OCI-LY1 (cell line): Measurements from ENCODE around the gene ERN1.
A peak's percentile ranks its signal among the peaks of the same experiment; 100 is the strongest.

ENCODE experiments used
- H2AFZ ChIP-seq: fragments of 200-600 bp; sonication (generic), shearing (Covaris generic); 2 replicates; pipeline ENCODE4 v1.6.0; 2014; ENCODE audit warnings: antibody characterized with exemption, mild to moderate bottlenecking, low read length
- H3F3A ChIP-seq: fragments of 200-600 bp; sonication (generic), shearing (Covaris generic); 2 replicates; pipeline ENCODE4 v1.6.0; 2014; ENCODE audit warnings: mild to moderate bottlenecking, antibody characterized with exemption, low read length, moderate library complexity; ENCODE audit not compliant: insufficient read depth
- H3K27ac ChIP-seq: fragments of 200-600 bp; sonication (generic); 2 replicates; pipeline ENCODE4 v1.5.1; 2014; ENCODE audit warnings: low read length, mixed run types, mild to moderate bottlenecking, low read depth; ENCODE audit not compliant: poor library complexity, severe bottlenecking
- H3K27me3 ChIP-seq: fragments of 200-600 bp; sonication (generic); 2 replicates; pipeline ENCODE4 v1.6.0; 2014; ENCODE audit warnings: antibody characterized with exemption, mild to moderate bottlenecking, low read length, moderate library complexity; ENCODE audit not compliant: insufficient read depth
- H3K36me3 ChIP-seq: fragments of 200-600 bp; sonication (generic); 2 replicates; pipeline ENCODE4 v1.6.1; 2014; ENCODE audit warnings: mild to moderate bottlenecking, antibody characterized with exemption, low read length, moderate library complexity, mixed read lengths; ENCODE audit not compliant: insufficient read depth
- H3K4me1 ChIP-seq: fragments of 200-600 bp; sonication (generic); 2 replicates; pipeline ENCODE4 v1.5.1; 2014; ENCODE audit warnings: mild to moderate bottlenecking, low read length, moderate library complexity; ENCODE audit not compliant: insufficient read depth, severe bottlenecking
- H3K4me2 ChIP-seq: fragments of 200-600 bp; sonication (generic), shearing (Covaris generic); 2 replicates; pipeline ENCODE4 v1.6.1; 2014; ENCODE audit warnings: low read length
- H3K4me3 ChIP-seq: fragments of 200-600 bp; sonication (generic); 2 replicates; pipeline ENCODE4 v1.5.1; 2014; ENCODE audit warnings: low read length, low read depth, mild to moderate bottlenecking, mixed read lengths; ENCODE audit not compliant: poor library complexity, severe bottlenecking
- H3K79me2 ChIP-seq: fragments of 200-600 bp; shearing (Covaris generic); 2 replicates; pipeline ENCODE4 v1.6.1; 2016; ENCODE audit warnings: mixed run types, low read length, mixed read lengths; ENCODE audit not compliant: insufficient read depth
- H3K9ac ChIP-seq: fragments of 200-600 bp; sonication (generic), shearing (Covaris generic); 2 replicates; pipeline ENCODE4 v1.6.1; 2014; ENCODE audit warnings: mild to moderate bottlenecking, low read length, mixed read lengths
- H3K9me2 ChIP-seq: fragments of 200-600 bp; sonication (generic), shearing (Covaris generic); 2 replicates; pipeline ENCODE4 v1.6.1; 2014; ENCODE audit warnings: low read depth, mild to moderate bottlenecking, low read length, mixed read lengths
- H3K9me3 ChIP-seq: fragments of 200-600 bp; shearing (Covaris generic); 2 replicates; pipeline ENCODE4 v1.6.1; 2014; ENCODE audit warnings: low read length, mixed read lengths
- H4K20me1 ChIP-seq: fragments of 200-600 bp; sonication (generic), shearing (Covaris generic); 2 replicates; pipeline ENCODE4 v1.6.0; 2016; ENCODE audit warnings: mild to moderate bottlenecking, low read length; ENCODE audit not compliant: insufficient read depth
- EZH2 ChIP-seq: fragments of 200-600 bp; sonication (generic), shearing (Covaris generic); IDR thresholded peaks from 2 replicates; pipeline ENCODE4 v1.8.0; 2017; ENCODE audit warnings: borderline replicate concordance, mixed run types, mild to moderate bottlenecking, antibody characterized with exemption, low read length, moderate library complexity, mixed read lengths
- TF ChIP-seq, protein P1 (sequence below): fragments of 200-600 bp; sonication (generic), shearing (Covaris generic); IDR thresholded peaks from 2 replicates; pipeline ENCODE4 v1.5.1; 2017; ENCODE audit warnings: mild to moderate bottlenecking, antibody characterized with exemption, low read length, moderate library complexity, mixed read lengths

Gene ERN1

GRCh38 chr17:64130559-64131001, 636 bp upstream of the ERN1 start:
- H3K27ac ChIP-seq: no peak overlapping the region
- no peaks in the 10 kb centered on the region for H4K20me1 ChIP-seq
- H3K36me3 ChIP-seq: no peaks in the 10 kb centered on the region
- H3K4me1 ChIP-seq: peaks cover 18% of the 10 kb centered on the region
- H3K9me2 ChIP-seq: no peaks in the 10 kb centered on the region
- H3K4me2 ChIP-seq: peak overlapping the region; percentile 65
- H2AFZ ChIP-seq: no peak overlapping the region
- TF ChIP-seq, protein P1, sequence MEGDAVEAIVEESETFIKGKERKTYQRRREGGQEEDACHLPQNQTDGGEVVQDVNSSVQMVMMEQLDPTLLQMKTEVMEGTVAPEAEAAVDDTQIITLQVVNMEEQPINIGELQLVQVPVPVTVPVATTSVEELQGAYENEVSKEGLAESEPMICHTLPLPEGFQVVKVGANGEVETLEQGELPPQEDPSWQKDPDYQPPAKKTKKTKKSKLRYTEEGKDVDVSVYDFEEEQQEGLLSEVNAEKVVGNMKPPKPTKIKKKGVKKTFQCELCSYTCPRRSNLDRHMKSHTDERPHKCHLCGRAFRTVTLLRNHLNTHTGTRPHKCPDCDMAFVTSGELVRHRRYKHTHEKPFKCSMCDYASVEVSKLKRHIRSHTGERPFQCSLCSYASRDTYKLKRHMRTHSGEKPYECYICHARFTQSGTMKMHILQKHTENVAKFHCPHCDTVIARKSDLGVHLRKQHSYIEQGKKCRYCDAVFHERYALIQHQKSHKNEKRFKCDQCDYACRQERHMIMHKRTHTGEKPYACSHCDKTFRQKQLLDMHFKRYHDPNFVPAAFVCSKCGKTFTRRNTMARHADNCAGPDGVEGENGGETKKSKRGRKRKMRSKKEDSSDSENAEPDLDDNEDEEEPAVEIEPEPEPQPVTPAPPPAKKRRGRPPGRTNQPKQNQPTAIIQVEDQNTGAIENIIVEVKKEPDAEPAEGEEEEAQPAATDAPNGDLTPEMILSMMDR: no peak
- TF ChIP-seq EZH2: no peak
- H3F3A ChIP-seq: no peaks in the 10 kb centered on the region
- peak overlapping the region; percentile 22; the same call in 1 of the 2 replicates for H3K9ac ChIP-seq
- no peaks in the 10 kb centered on the region for H3K9me3 ChIP-seq
- no peaks in the 10 kb centered on the region for H3K27me3 ChIP-seq
- H3K79me2 ChIP-seq: no peaks in the 10 kb centered on the region
- peak overlapping the region; percentile 78 for H3K4me3 ChIP-seq

GRCh38 chr17:64129515-64129764, 504 bp downstream of the ERN1 start:
- no peak for TF ChIP-seq EZH2
- TF ChIP-seq, protein P1: no peak
- H3K36me3 ChIP-seq: no peaks in the 10 kb centered on the region
- H3K27me3 ChIP-seq: no peaks in the 10 kb centered on the region; the same call in 1 of the 2 replicates
- H3K9me2 ChIP-seq: no peaks in the 10 kb centered on the region
- H2AFZ ChIP-seq: no peak overlapping the region
- no peak overlapping the region for H3K27ac ChIP-seq
- H3F3A ChIP-seq: no peaks in the 10 kb centered on the region
- no peaks in the 10 kb centered on the region for H3K9me3 ChIP-seq
- no peaks in the 10 kb centered on the region for H3K79me2 ChIP-seq
- H3K4me3 ChIP-seq: peak overlapping the region; percentile 78
- H3K9ac ChIP-seq: peak overlapping the region; percentile 69
- H4K20me1 ChIP-seq: no peaks in the 10 kb centered on the region
- H3K4me2 ChIP-seq: peak overlapping the region; percentile 88
- H3K4me1 ChIP-seq: peaks cover 18% of the 10 kb centered on the region

DNA sequence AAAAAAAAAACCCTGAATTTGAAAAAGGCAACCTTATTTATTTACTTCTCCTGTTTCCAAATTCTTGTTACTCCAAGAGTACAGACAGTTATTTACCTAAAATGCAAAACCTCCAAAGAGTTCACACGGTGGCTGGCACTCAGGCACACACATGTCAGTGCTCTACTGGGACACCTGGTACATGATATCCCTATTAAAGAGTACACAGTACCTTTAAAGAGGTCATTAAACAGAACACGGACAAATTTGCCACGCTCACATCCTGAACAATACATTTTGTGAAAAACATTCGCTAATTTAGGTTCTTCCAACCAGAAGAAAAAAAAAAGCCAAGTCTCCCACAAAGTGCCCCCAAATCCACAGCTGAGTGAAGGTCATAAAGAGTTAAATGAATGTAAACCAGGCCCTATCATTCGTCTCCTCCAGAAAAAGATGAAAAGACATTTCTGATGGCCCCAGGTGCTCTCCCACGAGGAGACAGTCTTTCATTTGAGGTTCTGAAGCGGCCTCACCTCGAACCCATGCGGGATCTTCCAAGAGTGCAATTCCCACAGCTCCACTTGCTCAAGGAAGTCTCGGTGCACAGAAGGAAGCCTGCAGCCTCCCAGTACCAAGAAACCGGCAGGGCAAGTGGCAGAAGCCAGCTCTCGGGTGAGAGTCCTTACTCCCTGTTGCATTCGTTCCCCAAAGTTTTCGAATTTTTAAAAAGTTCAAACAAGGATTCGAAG, 993 bp downstream of the ERN1 start:
- Histone ChIP-seq H2AFZ (no peak overlapping the region), H3K79me2 (no peaks in the 10 kb centered on the region), H3K36me3 (no peaks in the 10 kb centered on the region)

More for the DNA sequence above, 993 bp downstream of the ERN1 start:
- Histone ChIP-seq H3K9ac (peak overlapping the region; percentile 69), H3K4me2 (peak overlapping the region; percentile 88), H3K27ac (no peak overlapping the region), H3K9me2 (no peaks in the 10 kb centered on the region), H3F3A (no peaks in the 10 kb centered on the region), H3K4me3 (peak overlapping the region; percentile 78), H3K27me3 (peaks cover 3% of the 10 kb centered on the region; the same call in 1 of the 2 replicates), H3K4me1 (peaks cover 18% of the 10 kb centered on the region), H4K20me1 (no peaks in the 10 kb centered on the region), H3K9me3 (no peaks in the 10 kb centered on the region)
- TF ChIP-seq EZH2: no peak
- TF ChIP-seq, protein P1: no peak
